T-helper 9 cell (primary cell): ENCODE data around the gene ARHGEF35.
"Not testable (repeated sequence)": the region's sequence is repeated elsewhere in the genome, so short reads cannot be mapped to it uniquely, and the experiment has no call there.

Experiments used
- DNase-seq: peaks from one replicate; pipeline ENCODE4 v3.0.0-alpha.2; 2020
- total RNA-seq, 2 donors: gene quantifications; one replicate each; lab custom pipeline; 2026; lab: John Stamatoyannopoulos, UW

ARHGEF35 gene
- 0.21 to 0.97 reads per million in 2 donors for total RNA-seq

GRCh38 chr7:144195212-144195872 lies at the start of gene ARHGEF35:
ARHGEF35 (minus strand) TSS chr7:144195833; CDS start chr7:144188383, 7,450 bp downstream.
- DNase-seq = not testable (repeated sequence)

- DNase-seq = not testable (repeated sequence)
Measured at GRCh38 chr7:144245372-144245771, 49.7 kb upstream of the ARHGEF35 start.

- not testable (repeated sequence) for DNase-seq
Measured at GRCh38 chr7:144239365-144239764, 43.7 kb upstream of the ARHGEF35 start, which contains the start of gene OR2A42. OR2A42 (minus strand) TSS chr7:144239605; CDS start chr7:144232843, 6,762 bp downstream.

GRCh38 chr7:144238530-144239082 lies 43.0 kb upstream of the ARHGEF35 start:
- DNase-seq = not testable (repeated sequence)

GRCh38 chr7:144233039-144233438 lies 37.4 kb upstream of the ARHGEF35 start:
- not testable (repeated sequence) for DNase-seq

GRCh38 chr7:144231027-144231426 lies 35.4 kb upstream of the ARHGEF35 start:
- DNase-seq = not testable (repeated sequence)

- not testable (repeated sequence) for DNase-seq
Measured at GRCh38 chr7:144228810-144229209, 33.2 kb upstream of the ARHGEF35 start.

GRCh38 chr7:144226866-144227265 lies 31.2 kb upstream of the ARHGEF35 start:
- not testable (repeated sequence) for DNase-seq

- DNase-seq = not testable (repeated sequence)
Measured at GRCh38 chr7:144223675-144224074, 28.0 kb upstream of the ARHGEF35 start.

GRCh38 chr7:144220531-144220930 lies 24.9 kb upstream of the ARHGEF35 start:
- DNase-seq = not testable (repeated sequence)

GRCh38 chr7:144219149-144219548 lies 23.5 kb upstream of the ARHGEF35 start:
- not testable (repeated sequence) for DNase-seq

GRCh38 chr7:144218581-144218980 lies 22.9 kb upstream of the ARHGEF35 start:
- not testable (repeated sequence) for DNase-seq

- DNase-seq = not testable (repeated sequence)
Measured at GRCh38 chr7:144217200-144217599, 21.6 kb upstream of the ARHGEF35 start.

GRCh38 chr7:144205306-144205705 lies 9.7 kb upstream of the ARHGEF35 start:
- not testable (repeated sequence) for DNase-seq

GRCh38 chr7:144203086-144203485 lies 7.5 kb upstream of the ARHGEF35 start:
- DNase-seq = not testable (repeated sequence)

GRCh38 chr7:144201978-144202377 lies 6.3 kb upstream of the ARHGEF35 start:
- not testable (repeated sequence) for DNase-seq

GRCh38 chr7:144198934-144199333 lies 3.3 kb upstream of the ARHGEF35 start:
- DNase-seq = not testable (repeated sequence)

GRCh38 chr7:144194453-144194852 lies 1.2 kb downstream of the ARHGEF35 start:
- DNase-seq = not testable (repeated sequence)

GRCh38 chr7:144193782-144194181 lies 1.9 kb downstream of the ARHGEF35 start:
- not testable (repeated sequence) for DNase-seq

- DNase-seq = not testable (repeated sequence)
Measured at GRCh38 chr7:144188578-144189171, 7.0 kb downstream of the ARHGEF35 start.

GRCh38 chr7:144187848-144188247 lies 7.8 kb downstream of the ARHGEF35 start:
- DNase-seq = not testable (repeated sequence)

GRCh38 chr7:144183166-144183565 lies 12.5 kb downstream of the ARHGEF35 start, which contains the start of gene CTAGE4:
CTAGE4 (plus strand) TSS chr7:144183466; CDS start chr7:144183504, 38 bp downstream.
- DNase-seq = not testable (repeated sequence)

GRCh38 chr7:144179165-144179479 lies 16.5 kb downstream of the ARHGEF35 start:
- not testable (repeated sequence) for DNase-seq
